Spleen (tissue), 7 donors: ENCODE measurements around the gene TMEM92.

ENCODE experiments used
- CTCF ChIP-seq, 11 experiments: fragments of 200-600 bp in 7 of 11; fragments of 450-650 bp in 4 of 11; sonication (generic) in 4 of 11; IDR thresholded peaks in 8 of 11; conservative IDR thresholded peaks in 3 of 11; 1 replicate in 7 of 11; 2 replicates in 4 of 11; pipeline versions ENCODE4 v1.4.0 to v1.8.0; 2016 to 2021; ENCODE audit warnings: antibody characterized with exemption in 11 of 11, inconsistent platforms in 4 of 11, mild to moderate bottlenecking in 1 of 11
- POLR2A ChIP-seq, 3 donors: fragments of 450-650 bp; IDR thresholded peaks; one replicate each; pipeline ENCODE4 v1.5.1; 2017; ENCODE audit warnings: antibody characterized with exemption in 3 of 3, mild to moderate bottlenecking in 1 of 3
- donor health status: DM: no; HTN: no; CAD: no; lungs with moderate emphysema.
- donor health status: DM: no; HTN: no; CAD: no.
- donor health status: DM: no; HTN: no; CAD: no.

- TF ChIP-seq CTCF (IDR thresholded peaks at IDR 0.05 in 8 of 11, conservative IDR thresholded peaks at IDR 0.05 in 3 of 11) (no peak), POLR2A (IDR thresholded peaks at IDR 0.05) (no peak)
Observed at GRCh38 chr17:50298018-50298417, 23.8 kb downstream of the TMEM92 start.
